SJSA1 (cell line): ENCODE measurements around the gene TBC1D3E. TPM values are rescaled to one million over a fixed set of nuclear protein-coding genes. Genes with fewer than 3 reads are reported as not detected.
A peak's percentile ranks its signal among the peaks of the same experiment; 100 is the strongest.
"Not testable (repeated sequence)": the region's sequence is repeated elsewhere in the genome, so short reads cannot be mapped to it uniquely, and the experiment has no call there.

Experiments
- DNase-seq, 2 experiments: peaks; one replicate each; pipeline ENCODE4 v3.0.0-alpha.2; 2015 to 2020; ENCODE audit warnings: low spot score in 2 of 2, low read depth in 1 of 2
- H3K27ac ChIP-seq: fragments of 250-450 bp; sonication (Bioruptor Pico); 2 replicates; pipeline ENCODE4 v1.5.1; 2020; ENCODE audit warnings: mild to moderate bottlenecking, moderate library complexity
- H3K27me3 ChIP-seq: fragments of 250-450 bp; sonication (Bioruptor Pico); replicated peaks from 2 replicates; pipeline ENCODE4 v1.5.1; 2020; ENCODE audit warnings: mild to moderate bottlenecking, moderate library complexity
- H3K36me3 ChIP-seq: fragments of 250-450 bp; sonication (Bioruptor Pico); 2 replicates; pipeline ENCODE4 v1.5.1; 2020; ENCODE audit warnings: mild to moderate bottlenecking
- H3K4me1 ChIP-seq: fragments of 250-450 bp; sonication (Bioruptor Pico); replicated peaks from 2 replicates; pipeline ENCODE4 v1.6.1; 2021; ENCODE audit warnings: mild to moderate bottlenecking
- H3K4me3 ChIP-seq: fragments of 250-450 bp; sonication (Bioruptor Pico); 2 replicates; pipeline ENCODE4 v1.5.1; 2020; ENCODE audit warnings: mild to moderate bottlenecking
- H3K9me3 ChIP-seq: fragments of 250-450 bp; sonication (Bioruptor Pico); replicated peaks from 2 replicates; pipeline ENCODE4 v1.5.1; 2020; ENCODE audit warnings: mild to moderate bottlenecking
- total RNA-seq: library from RNA; depleted of rRNA; stranded (reverse); fragments of >200 nt; shearing (Covaris generic); gene quantifications from 2 replicates; pipeline ENCODE4 v1.2.3, GENCODE V29; 2014; rRNA removed

The TBC1D3E gene
- total RNA-seq: 0.13 TPM in 1 of 2 replicates, not detected in the other

DNA sequence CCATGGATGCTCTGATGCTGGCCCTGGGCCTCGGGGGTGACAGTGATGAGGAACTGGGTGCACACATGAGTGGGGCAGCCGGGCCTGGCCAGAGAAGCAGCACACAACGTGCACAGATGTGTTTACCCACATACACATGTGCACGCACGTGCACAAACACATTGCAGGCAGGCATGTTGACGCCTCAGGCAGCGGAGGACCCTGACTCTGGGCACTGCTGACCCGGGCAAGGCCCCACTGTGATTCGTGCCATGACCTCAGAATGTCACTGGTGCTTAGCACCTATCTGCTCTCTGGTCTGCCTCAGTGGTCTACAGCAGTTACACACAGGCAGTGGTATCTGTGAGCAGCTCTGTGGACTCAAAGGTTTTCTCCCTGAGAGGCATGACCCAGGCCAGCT, at the start of gene TBC1D3E:
TSS of gene TBC1D3E (plus strand) at position 301 of the 400 bp plus-strand sequence. CDS start 1,545 bp downstream, outside the sequence.
- H3K27me3 ChIP-seq, H3K36me3 ChIP-seq, H3K27ac ChIP-seq, H3K4me1 ChIP-seq, H3K4me3 ChIP-seq, H3K9me3 ChIP-seq, DNase-seq: not testable (repeated sequence)

DNA sequence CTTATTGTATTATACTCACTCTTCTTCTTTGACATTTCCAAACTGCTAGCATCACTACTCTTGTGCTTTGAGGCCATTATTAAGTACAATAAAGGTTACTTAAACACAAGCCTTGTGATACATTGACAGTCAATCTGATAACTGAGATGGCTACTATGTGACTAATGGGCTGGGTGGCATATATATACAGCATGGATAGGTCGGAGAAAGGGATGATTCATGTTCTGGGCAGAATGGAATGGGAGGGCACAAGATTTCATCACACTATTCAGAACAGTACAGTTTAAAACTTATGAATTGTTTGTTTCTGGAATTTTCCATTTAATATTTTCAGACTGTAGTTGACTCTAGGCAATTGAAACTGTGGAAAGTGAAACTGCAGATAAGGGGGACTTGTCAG, 40.4 kb upstream of the TBC1D3E start:
- H3K27me3 ChIP-seq, H3K9me3 ChIP-seq, H3K4me3 ChIP-seq, H3K27ac ChIP-seq, H3K4me1 ChIP-seq, DNase-seq, H3K36me3 ChIP-seq: not testable (repeated sequence)

DNA sequence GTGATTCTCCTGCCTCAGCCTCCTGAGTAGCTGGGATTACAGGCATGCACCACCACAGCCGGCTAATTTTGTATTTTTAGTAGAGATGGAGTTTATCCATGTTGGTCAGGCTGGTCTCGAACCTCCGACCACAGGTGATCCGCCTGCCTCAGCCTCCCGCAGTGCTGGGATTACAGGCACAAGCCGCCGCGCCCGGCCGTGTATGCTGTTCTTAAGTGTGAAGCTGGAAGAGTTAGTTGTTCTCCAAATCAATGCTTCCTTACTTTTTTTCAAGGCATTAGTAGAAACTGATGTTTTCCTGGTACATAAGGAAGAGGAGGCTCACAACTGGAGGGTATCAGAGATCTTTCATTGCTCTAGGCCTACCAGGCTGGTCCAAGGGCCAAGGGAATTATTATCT, 39.6 kb upstream of the TBC1D3E start:
- not testable (repeated sequence) for H3K4me3 ChIP-seq, H3K4me1 ChIP-seq, DNase-seq, H3K36me3 ChIP-seq, H3K9me3 ChIP-seq, H3K27me3 ChIP-seq, H3K27ac ChIP-seq

DNA sequence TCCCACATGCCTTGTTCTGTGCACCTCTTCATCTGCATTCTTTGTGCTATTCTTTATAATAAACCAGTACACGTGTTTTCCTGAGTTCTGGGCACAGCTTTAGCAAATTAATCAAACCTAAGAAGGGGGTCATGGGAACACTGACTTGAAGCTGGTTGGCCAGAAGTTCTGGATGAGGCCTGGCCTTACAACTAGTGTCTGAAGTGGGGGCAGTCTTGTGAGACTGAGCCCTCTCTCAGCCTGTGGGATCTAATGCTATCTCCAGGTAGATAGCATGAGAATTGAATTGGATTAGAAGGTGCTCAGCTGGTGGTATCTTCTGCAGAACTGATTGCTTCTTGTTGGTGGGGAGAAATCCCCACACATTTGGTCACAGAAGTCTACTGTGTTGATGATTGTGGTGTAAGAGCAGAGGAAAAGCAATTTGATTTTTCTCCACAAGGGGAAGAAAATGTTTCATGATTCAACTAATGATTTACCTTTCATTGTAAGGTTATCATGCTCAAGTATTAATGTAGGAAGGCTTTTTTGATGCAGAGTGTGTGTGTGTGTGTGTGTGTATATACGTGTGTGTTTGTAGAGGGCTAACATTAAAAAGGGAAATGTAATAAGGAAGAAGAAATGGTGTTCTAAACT, 33.6 kb upstream of the TBC1D3E start:
- not testable (repeated sequence) for H3K36me3 ChIP-seq, H3K27ac ChIP-seq, H3K4me1 ChIP-seq, DNase-seq, H3K27me3 ChIP-seq, H3K4me3 ChIP-seq, H3K9me3 ChIP-seq

DNA sequence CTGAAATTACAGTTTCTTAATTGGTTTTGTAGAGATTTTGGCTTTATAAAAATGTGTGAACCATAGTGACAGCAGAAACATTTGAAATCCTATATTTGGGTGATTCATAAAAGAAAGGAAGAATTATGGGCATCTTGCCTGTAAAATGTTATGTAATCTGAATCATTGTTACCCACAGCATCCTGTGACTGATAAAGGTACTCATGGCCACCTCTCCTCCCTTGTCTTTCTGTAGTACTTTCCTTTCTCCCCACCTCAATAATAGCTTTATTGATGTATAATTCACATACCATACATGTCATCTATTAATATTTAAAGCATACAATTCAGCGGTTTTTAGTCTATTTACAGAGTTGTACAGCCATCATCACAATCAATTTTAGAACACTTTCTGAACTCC, 28.5 kb upstream of the TBC1D3E start:
- H3K27ac ChIP-seq, DNase-seq, H3K9me3 ChIP-seq, H3K36me3 ChIP-seq, H3K4me3 ChIP-seq, H3K27me3 ChIP-seq, H3K4me1 ChIP-seq: not testable (repeated sequence)

GRCh38 chr17:38119829-38120228, 7.9 kb upstream of the TBC1D3E start:
- not testable (repeated sequence) for H3K9me3 ChIP-seq, H3K4me3 ChIP-seq, H3K4me1 ChIP-seq, H3K27me3 ChIP-seq, DNase-seq, H3K27ac ChIP-seq, H3K36me3 ChIP-seq

DNA sequence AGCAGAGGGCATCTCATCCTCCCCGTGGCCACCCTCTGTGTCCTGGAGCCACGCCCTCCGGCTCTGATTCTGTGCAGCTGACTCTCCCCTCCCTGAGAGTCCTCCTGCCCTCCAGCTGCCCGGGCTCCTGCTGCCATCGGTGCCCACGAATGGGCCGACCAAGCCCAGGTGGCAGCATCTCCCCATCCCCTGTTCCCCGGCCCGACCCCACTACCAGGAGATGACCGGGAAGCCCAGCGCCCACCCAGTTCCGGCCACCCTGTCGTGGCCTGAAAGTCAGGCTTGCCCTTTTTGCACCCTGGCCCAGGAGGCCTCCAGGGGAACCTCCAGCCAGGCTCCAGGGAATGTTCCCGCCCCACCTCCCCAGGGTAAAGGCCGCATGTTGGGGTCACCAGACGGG, 7.1 kb downstream of the TBC1D3E start:
- H3K4me1 ChIP-seq: not testable (repeated sequence)

More for the DNA sequence above, 7.1 kb downstream of the TBC1D3E start:
- H3K36me3 ChIP-seq, H3K4me3 ChIP-seq, H3K9me3 ChIP-seq, H3K27me3 ChIP-seq, H3K27ac ChIP-seq: not testable (repeated sequence)
- DNase-seq: peak in 1 of 2 experiments; percentile 34

Other genes with a start within 250 kb of the TBC1D3E start
- not detected in 2 replicates for gene TBC1D3K, start 203.5 kb upstream of the TBC1D3E start, total RNA-seq
- not detected in 2 replicates for gene TBC1D3L, start 138.9 kb upstream of the TBC1D3E start, total RNA-seq
- 1.8 TPM in 1 of 2 replicates, not detected in the other for gene TBC1D3D, start 124.0 kb upstream of the TBC1D3E start, total RNA-seq
- gene TBC1D3C, start 59.3 kb upstream of the TBC1D3E start, total RNA-seq: 0.13 TPM in 1 of 2 replicates, not detected in the other
- not detected in 2 replicates for gene TBC1D3, start 64.6 kb downstream of the TBC1D3E start, total RNA-seq
- gene MRPL45, start 169.2 kb downstream of the TBC1D3E start, total RNA-seq: 34.6 and 40.4 TPM in 2 replicates
- gene GPR179, start 216.0 kb downstream of the TBC1D3E start, total RNA-seq: 0.05 TPM in 1 of 2 replicates, not detected in the other
- 10.8 and 14.2 TPM in 2 replicates for gene SOCS7, start 223.9 kb downstream of the TBC1D3E start, total RNA-seq